Measurements from ENCODE around the gene DTNB.

Gene DTNB

GRCh38 chr2:25371253-25372241, 301.8 kb downstream of the DTNB start:
- no peak overlapping the region for H2AFZ ChIP-seq (ENCODE audit: low read depth, low read length)
- H3K27ac ChIP-seq (ENCODE audit: low read length): no peak overlapping the region
- no peaks in the 10 kb centered on the region for H3K9me3 ChIP-seq (ENCODE audit: insufficient read depth, low read length)
- TF ChIP-seq EZH2phosphoT487 (IDR thresholded peaks at IDR 0.05; ENCODE audit: low read depth) (no peak), CTCF (IDR thresholded peaks at IDR 0.05; ENCODE audit: low read depth, low read length) (no peak)
- H3K4me1 ChIP-seq (ENCODE audit: low read length): peaks cover 7% of the 10 kb centered on the region
- no peak overlapping the region for H3K4me2 ChIP-seq (ENCODE audit: low read length)
- peaks cover 4% of the 10 kb centered on the region for H3K36me3 ChIP-seq (replicated peaks; ENCODE audit: low read depth, low read length)
- no peaks in the 10 kb centered on the region for H4K20me1 ChIP-seq (ENCODE audit: insufficient read depth, low read length)
- H3K4me3 ChIP-seq (ENCODE audit: low read length): no peak overlapping the region
- H3K79me2 ChIP-seq (ENCODE audit: low read length): no peaks in the 10 kb centered on the region
- H3K27me3 ChIP-seq (ENCODE audit: low read depth, low read length): no peaks in the 10 kb centered on the region
- no peak overlapping the region for H3K9ac ChIP-seq (ENCODE audit: low read length)

- Histone ChIP-seq H3K4me1 (ENCODE audit: low read length) (peaks cover 6% of the 10 kb centered on the region), H4K20me1 (ENCODE audit: insufficient read depth, low read length) (no peaks in the 10 kb centered on the region), H3K36me3 (replicated peaks; ENCODE audit: low read depth, low read length) (peaks cover 4% of the 10 kb centered on the region), H3K9ac (ENCODE audit: low read length) (no peak overlapping the region), H3K27ac (ENCODE audit: low read length) (no peak overlapping the region), H3K27me3 (ENCODE audit: low read depth, low read length) (no peaks in the 10 kb centered on the region), H3K9me3 (ENCODE audit: insufficient read depth, low read length) (no peaks in the 10 kb centered on the region), H3K4me2 (ENCODE audit: low read length) (no peak overlapping the region), H3K4me3 (ENCODE audit: low read length) (no peak overlapping the region), H2AFZ (ENCODE audit: low read depth, low read length) (no peak overlapping the region), H3K79me2 (ENCODE audit: low read length) (no peaks in the 10 kb centered on the region)
- TF ChIP-seq CTCF (IDR thresholded peaks at IDR 0.05; ENCODE audit: low read depth, low read length): no peak
- no peak for TF ChIP-seq EZH2phosphoT487 (IDR thresholded peaks at IDR 0.05; ENCODE audit: low read depth)
Observed at GRCh38 chr2:25369876-25370275, 303.5 kb downstream of the DTNB start.

GRCh38 chr2:25369439-25369838, 303.9 kb downstream of the DTNB start:
- H3K27me3 ChIP-seq (ENCODE audit: low read depth, low read length): no peaks in the 10 kb centered on the region
- no peak overlapping the region for H3K9ac ChIP-seq (ENCODE audit: low read length)
- H3K36me3 ChIP-seq (replicated peaks; ENCODE audit: low read depth, low read length): peaks cover 4% of the 10 kb centered on the region
- no peak overlapping the region for H3K27ac ChIP-seq (ENCODE audit: low read length)
- H3K4me2 ChIP-seq (ENCODE audit: low read length): no peak overlapping the region
- H3K4me3 ChIP-seq (ENCODE audit: low read length): no peak overlapping the region
- no peak overlapping the region for H2AFZ ChIP-seq (ENCODE audit: low read depth, low read length)
- H3K79me2 ChIP-seq (ENCODE audit: low read length): no peaks in the 10 kb centered on the region
- H4K20me1 ChIP-seq (ENCODE audit: insufficient read depth, low read length): no peaks in the 10 kb centered on the region
- no peak for TF ChIP-seq CTCF (IDR thresholded peaks at IDR 0.05; ENCODE audit: low read depth, low read length)
- no peak for TF ChIP-seq EZH2phosphoT487 (IDR thresholded peaks at IDR 0.05; ENCODE audit: low read depth)
- peaks cover 6% of the 10 kb centered on the region for H3K4me1 ChIP-seq (ENCODE audit: low read length)
- H3K9me3 ChIP-seq (ENCODE audit: insufficient read depth, low read length): no peaks in the 10 kb centered on the region

GRCh38 chr2:25368660-25369059, 304.7 kb downstream of the DTNB start:
- H3K4me3 ChIP-seq (ENCODE audit: low read length): no peak overlapping the region
- no peak overlapping the region for H3K9ac ChIP-seq (ENCODE audit: low read length)
- H3K4me1 ChIP-seq (ENCODE audit: low read length): peaks cover 12% of the 10 kb centered on the region
- no peak overlapping the region for H3K4me2 ChIP-seq (ENCODE audit: low read length)
- H2AFZ ChIP-seq (ENCODE audit: low read depth, low read length): no peak overlapping the region
- H3K9me3 ChIP-seq (ENCODE audit: insufficient read depth, low read length): no peaks in the 10 kb centered on the region
- H3K36me3 ChIP-seq (replicated peaks; ENCODE audit: low read depth, low read length): peaks cover 4% of the 10 kb centered on the region
- H3K27me3 ChIP-seq (ENCODE audit: low read depth, low read length): no peaks in the 10 kb centered on the region
- no peak overlapping the region for H3K27ac ChIP-seq (ENCODE audit: low read length)
- TF ChIP-seq EZH2phosphoT487 (IDR thresholded peaks at IDR 0.05; ENCODE audit: low read depth) (no peak), CTCF (IDR thresholded peaks at IDR 0.05; ENCODE audit: low read depth, low read length) (no peak)
- no peaks in the 10 kb centered on the region for H4K20me1 ChIP-seq (ENCODE audit: insufficient read depth, low read length)
- no peaks in the 10 kb centered on the region; the same call in 1 of the 2 replicates for H3K79me2 ChIP-seq (ENCODE audit: low read length)
